CD4-positive, alpha-beta T cell (primary cell): Measurements from ENCODE around the gene RYR3. TPM values are rescaled to one million over a fixed set of nuclear protein-coding genes. Genes with fewer than 3 reads are reported as not detected.

ENCODE experiments used
- ATAC-seq: fragments of 200-7000 bp; cut with Tn5 transposase; one replicate; pipeline ENCODE4 v1.10.0; 2022; ENCODE audit warnings: mild to moderate bottlenecking; ENCODE audit not compliant: poor library complexity
- CTCF ChIA-PET: fragments of 350-600 bp; sonication (Branson Sonifier 250); formaldehyde crosslinking; loops from one replicate; lab custom pipeline; 2021; ENCODE audit warnings: antibody characterized with exemption, inconsistent platforms; lab: Charles Lee
- POLR2A ChIA-PET: fragments of 350-600 bp; sonication (Branson Sonifier 250); formaldehyde crosslinking; loops from one replicate; lab custom pipeline; 2021; ENCODE audit warnings: antibody characterized with exemption, inconsistent platforms; lab: Charles Lee
- DNase-seq, 14 experiments: peaks; one replicate each; pipeline ENCODE4 v3.0.0-alpha.2; 2013 to 2020; ENCODE audit warnings: mixed read lengths in 2 of 14
- H3K27ac ChIP-seq, 2 donors: one replicate each; pipeline versions ENCODE4 v1.5.1 to v1.7.0; 2013; ENCODE audit warnings: low read length in 2 of 2, low read depth in 1 of 2, mild to moderate bottlenecking in 1 of 2
- H3K27me3 ChIP-seq, 2 experiments: 1 replicate in 1 of 2; 2 replicates in 1 of 2; pipeline versions ENCODE4 v1.6.1 to v1.7.0; 2013; ENCODE audit warnings: low read length in 2 of 2, control low read depth in 1 of 2, mild to moderate bottlenecking in 1 of 2, moderate library complexity in 1 of 2; ENCODE audit not compliant: insufficient read depth in 2 of 2, control insufficient read depth in 1 of 2
- H3K36me3 ChIP-seq: one replicate; pipeline ENCODE4 v1.6.1; 2013; ENCODE audit warnings: low read length, control low read depth; ENCODE audit not compliant: insufficient read depth
- H3K4me1 ChIP-seq: one replicate; pipeline ENCODE4 v1.6.1; 2013; ENCODE audit warnings: low read length, control low read depth; ENCODE audit not compliant: insufficient read depth
- H3K4me3 ChIP-seq: one replicate; pipeline ENCODE4 v1.5.1; 2013; ENCODE audit warnings: mild to moderate bottlenecking, low read length, moderate library complexity
- H3K9me3 ChIP-seq, 2 experiments: 1 replicate in 1 of 2; 2 replicates in 1 of 2; pipeline versions ENCODE4 v1.6.1 to v1.7.0; 2013; ENCODE audit warnings: low read length in 2 of 2, mild to moderate bottlenecking in 2 of 2, control low read depth in 1 of 2, moderate library complexity in 1 of 2; ENCODE audit not compliant: control insufficient read depth in 1 of 2, insufficient read depth in 1 of 2
- H3K27ac Mint-ChIP-seq: one replicate; pipeline ENCODE4 v1.8.0; 2020; ENCODE audit warnings: mixed read lengths
- H3K27me3 Mint-ChIP-seq: one replicate; pipeline ENCODE4 v1.8.0; 2021; ENCODE audit warnings: mixed read lengths
- H3K36me3 Mint-ChIP-seq: one replicate; pipeline ENCODE4 v1.8.0; 2021; ENCODE audit warnings: low read depth, mixed read lengths
- H3K4me1 Mint-ChIP-seq: one replicate; pipeline ENCODE4 v1.8.0; 2021; ENCODE audit warnings: low read depth, mixed read lengths
- H3K4me3 Mint-ChIP-seq: one replicate; pipeline ENCODE4 v1.8.0; 2020; ENCODE audit warnings: mild to moderate bottlenecking, mixed read lengths
- H3K9me3 Mint-ChIP-seq: one replicate; pipeline ENCODE4 v1.8.0; 2020; ENCODE audit warnings: mixed read lengths
- CTCF ChIP-seq: fragments of 200-600 bp; IDR thresholded peaks from one replicate; pipeline ENCODE4 v1.8.0; 2022; ENCODE audit warnings: antibody characterized with exemption, mild to moderate bottlenecking
- intact Hi-C, 2 experiments: fragments of 100-400 bp; cut with DNase I in 1 of 2; cut with micrococcal nuclease in 1 of 2; formaldehyde crosslinking; loops; one replicate each; pipeline versions ENCODE4 v1.15.1 to v1.9.0; 2023 to 2025; cut with DNase I, micrococcal nuclease
- total RNA-seq, 174 experiments: library from RNA in 2 of 174; stranded (reverse) in 2 of 174; gene quantifications; one replicate each; pipeline ENCODE4 v1.2.3 and lab custom pipeline; 2021 to 2026

The RYR3 gene
- total RNA-seq, 2 experiments from 2014 or later: not detected

DNA sequence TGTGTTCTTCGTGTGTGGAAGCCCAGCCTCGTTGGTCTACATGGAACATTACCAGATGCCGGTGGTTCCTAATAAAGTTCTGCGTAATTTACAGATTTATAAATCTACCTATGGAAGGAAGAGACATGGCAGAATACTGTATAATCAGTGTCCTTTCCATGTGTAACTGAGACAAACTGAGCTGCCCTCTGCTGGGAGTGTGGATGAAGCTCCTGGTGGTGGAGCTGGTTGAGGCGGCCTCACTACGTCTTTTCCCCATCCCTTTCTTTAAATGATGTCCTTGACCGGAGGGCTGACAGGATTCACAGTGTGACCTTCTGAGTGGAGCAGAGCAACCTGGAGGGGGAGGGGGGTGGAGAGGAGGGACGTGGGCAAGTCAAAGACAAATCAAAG is 390.5 kb downstream of the RYR3 start:
- H3K9me3 ChIP-seq: no peaks in the 10 kb centered on the region
- peaks cover 9% of the 10 kb centered on the region for H3K27me3 Mint-ChIP-seq
- POLR2A ChIA-PET: no interaction called here
- no peaks in the 10 kb centered on the region for H3K4me1 ChIP-seq
- no peak overlapping the region for H3K4me3 Mint-ChIP-seq
- no peaks in the 10 kb centered on the region for H3K4me1 Mint-ChIP-seq
- no peak overlapping the region for H3K4me3 ChIP-seq
- no peaks in the 10 kb centered on the region for H3K36me3 ChIP-seq
- CTCF ChIA-PET: interaction anchor here (1.0 to 1.4 kb wide), 4 partner anchors 10 to 615 kb away, joined by 3 to 6 read pairs (median 4); no protein-coding TSS in a partner anchor
- H3K9me3 Mint-ChIP-seq: no peaks in the 10 kb centered on the region
- intact Hi-C loops: loop anchor here (5.0 to 10.0 kb wide), 3 partner anchors 409 to 1036 kb away; no protein-coding TSS in a partner anchor
- DNase-seq (no peak), ATAC-seq (no peak)
- TF ChIP-seq CTCF: no peak
- H3K27me3 ChIP-seq: peaks cover 0 to 6% of the 10 kb centered on the region in 2 experiments
- H3K27ac ChIP-seq: no peak overlapping the region
- H3K27ac Mint-ChIP-seq: no peak overlapping the region
- no peaks in the 10 kb centered on the region for H3K36me3 Mint-ChIP-seq

DNA sequence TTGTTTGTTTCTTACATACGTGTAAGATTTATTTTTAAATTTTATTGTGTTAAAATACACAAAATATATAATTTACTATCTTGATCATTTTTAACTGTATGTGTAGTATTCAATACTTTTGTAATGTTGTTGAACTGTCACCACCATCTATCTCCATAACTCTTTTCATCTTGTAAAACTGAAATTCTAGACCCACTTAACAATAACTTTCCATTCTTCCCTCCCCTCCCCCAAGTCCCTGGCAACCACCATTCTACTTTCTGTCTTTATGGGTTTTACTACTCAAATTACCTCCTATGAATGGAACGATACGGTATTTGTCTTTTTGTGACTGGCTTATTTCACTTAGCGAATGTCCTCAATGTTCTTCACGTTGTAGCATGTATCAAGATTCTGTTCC is 395.4 kb downstream of the RYR3 start:
- H3K27me3 ChIP-seq: no peaks in the 10 kb centered on the region
- peaks cover 9% of the 10 kb centered on the region for H3K9me3 Mint-ChIP-seq
- no peak for DNase-seq
- no peak for TF ChIP-seq CTCF
- ChIA-PET POLR2A (no interaction called here), CTCF (no interaction called here)
- no peaks in the 10 kb centered on the region for H3K36me3 Mint-ChIP-seq
- no peak overlapping the region for H3K27ac Mint-ChIP-seq
- H3K4me3 Mint-ChIP-seq: no peak overlapping the region
- H3K9me3 ChIP-seq: peaks cover 7 to 9% of the 10 kb centered on the region in 2 experiments
- no peak for ATAC-seq
- no peaks in the 10 kb centered on the region for H3K4me1 ChIP-seq
- intact Hi-C loops: loop anchor here in 1 of 2 experiments (10.0 kb wide), 1 partner anchor 1041 kb away; no protein-coding TSS in a partner anchor
- no peaks in the 10 kb centered on the region for H3K36me3 ChIP-seq
- no peak overlapping the region for H3K27ac ChIP-seq
- no peak overlapping the region for H3K4me3 ChIP-seq
- H3K4me1 Mint-ChIP-seq: no peaks in the 10 kb centered on the region
- no peaks in the 10 kb centered on the region for H3K27me3 Mint-ChIP-seq

DNA sequence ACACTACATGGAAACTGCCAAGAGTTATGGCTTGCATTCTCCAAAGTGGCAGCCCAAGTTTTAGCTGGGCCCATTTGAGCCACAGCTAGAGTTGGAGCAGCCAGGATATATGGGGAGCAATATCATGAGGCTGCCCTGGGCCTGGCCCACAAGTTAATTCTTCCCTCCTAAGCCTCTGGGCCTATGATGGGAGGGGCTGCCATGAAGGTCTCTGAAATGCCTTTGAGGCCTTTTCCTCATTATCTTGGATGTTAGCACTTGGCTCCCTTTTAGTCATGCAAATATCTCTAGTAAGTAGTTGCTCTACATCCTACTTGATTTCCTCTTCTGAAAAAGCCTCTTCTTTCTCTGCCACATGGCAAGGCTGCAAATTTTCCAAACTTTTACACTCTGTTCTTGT is 400.0 kb downstream of the RYR3 start:
- Histone ChIP-seq H3K36me3 (no peaks in the 10 kb centered on the region), H3K9me3 (peaks cover 7 to 12% of the 10 kb centered on the region in 2 experiments), H3K4me3 (no peak overlapping the region), H3K27me3 (no peaks in the 10 kb centered on the region), H3K27ac (no peak overlapping the region), H3K4me1 (no peaks in the 10 kb centered on the region)
- CTCF ChIA-PET: no interaction called here
- no peak overlapping the region for H3K4me3 Mint-ChIP-seq
- POLR2A ChIA-PET: no interaction called here
- DNase-seq (no peak), ATAC-seq (no peak)
- no peak for TF ChIP-seq CTCF
- no peak overlapping the region for H3K27ac Mint-ChIP-seq
- H3K4me1 Mint-ChIP-seq: no peaks in the 10 kb centered on the region
- H3K9me3 Mint-ChIP-seq: peaks cover 13% of the 10 kb centered on the region
- H3K27me3 Mint-ChIP-seq: no peaks in the 10 kb centered on the region
- H3K36me3 Mint-ChIP-seq: no peaks in the 10 kb centered on the region
- intact Hi-C loops: no loop called here
